ENCODE data around the gene MAST4.

MAST4 gene

GRCh38 chr5:67059744-67060490 lies 463.7 kb downstream of the MAST4 start:
- Histone ChIP-seq H3K4me1 (peaks cover 14% of the 10 kb centered on the region), H3K27ac (no peak overlapping the region)

GRCh38 chr5:67061511-67061910 lies 465.3 kb downstream of the MAST4 start:
- H3K9me3 ChIP-seq (ENCODE audit: control insufficient read depth, low read length) = no peaks in the 10 kb centered on the region
- no peak for TF ChIP-seq CTCF (IDR thresholded peaks at IDR 0.05)
- H3K4me3 ChIP-seq (ENCODE audit: low read depth, low read length) = no peak overlapping the region
- no peaks in the 10 kb centered on the region for H3K27me3 ChIP-seq (ENCODE audit: control insufficient read depth, insufficient read depth, low read length)
- peaks cover 14% of the 10 kb centered on the region for H3K4me1 ChIP-seq
- no peak overlapping the region for H3K9ac ChIP-seq
- peaks cover 50% of the 10 kb centered on the region for H3K79me2 ChIP-seq
- H3K4me2 ChIP-seq (ENCODE audit: low read length) = no peak overlapping the region
- no peak overlapping the region for H3K27ac ChIP-seq
- no peak overlapping the region for H2AFZ ChIP-seq
- no peaks in the 10 kb centered on the region for H3K36me3 ChIP-seq (ENCODE audit: control insufficient read depth, insufficient read depth, low read length)

More at GRCh38 chr5:67059744-67060490, 463.7 kb downstream of the MAST4 start:
- Histone ChIP-seq H3K4me2 (ENCODE audit: low read length) (no peak overlapping the region), H3K9me3 (ENCODE audit: control insufficient read depth, low read length) (no peaks in the 10 kb centered on the region), H3K9ac (no peak overlapping the region), H3K79me2 (peaks cover 53% of the 10 kb centered on the region), H3K4me3 (ENCODE audit: low read depth, low read length) (no peak overlapping the region), H3K27me3 (ENCODE audit: control insufficient read depth, insufficient read depth, low read length) (no peaks in the 10 kb centered on the region), H3K36me3 (ENCODE audit: control insufficient read depth, insufficient read depth, low read length) (no peaks in the 10 kb centered on the region), H2AFZ (no peak overlapping the region)
- no peak for TF ChIP-seq CTCF (IDR thresholded peaks at IDR 0.05)

- no peaks in the 10 kb centered on the region for H3K9me3 ChIP-seq (ENCODE audit: control insufficient read depth, low read length)
- no peaks in the 10 kb centered on the region for H3K27me3 ChIP-seq (ENCODE audit: control insufficient read depth, insufficient read depth, low read length)
- H3K4me3 ChIP-seq (ENCODE audit: low read depth, low read length) = no peak overlapping the region
- no peak overlapping the region for H3K4me2 ChIP-seq (ENCODE audit: low read length)
- H3K9ac ChIP-seq = no peak overlapping the region
- no peak overlapping the region for H3K27ac ChIP-seq
- H2AFZ ChIP-seq = no peak overlapping the region
- peaks cover 14% of the 10 kb centered on the region for H3K4me1 ChIP-seq
- H3K36me3 ChIP-seq (ENCODE audit: control insufficient read depth, insufficient read depth, low read length) = no peaks in the 10 kb centered on the region
- H3K79me2 ChIP-seq = peaks cover 51% of the 10 kb centered on the region
- TF ChIP-seq CTCF (IDR thresholded peaks at IDR 0.05) = no peak
Observed at GRCh38 chr5:67063055-67063454, 466.9 kb downstream of the MAST4 start.

GRCh38 chr5:67063791-67064190 lies 467.6 kb downstream of the MAST4 start:
- Histone ChIP-seq H3K4me1 (peaks cover 12% of the 10 kb centered on the region), H3K27ac (no peak overlapping the region), H3K4me2 (ENCODE audit: low read length) (no peak overlapping the region)

More at GRCh38 chr5:67063791-67064190, 467.6 kb downstream of the MAST4 start:
- Histone ChIP-seq H3K4me3 (ENCODE audit: low read depth, low read length) (no peak overlapping the region), H3K9ac (no peak overlapping the region), H3K36me3 (ENCODE audit: control insufficient read depth, insufficient read depth, low read length) (no peaks in the 10 kb centered on the region), H2AFZ (no peak overlapping the region), H3K9me3 (ENCODE audit: control insufficient read depth, low read length) (no peaks in the 10 kb centered on the region), H3K27me3 (ENCODE audit: control insufficient read depth, insufficient read depth, low read length) (no peaks in the 10 kb centered on the region), H3K79me2 (peaks cover 52% of the 10 kb centered on the region)
- no peak for TF ChIP-seq CTCF (IDR thresholded peaks at IDR 0.05)
